ENCODE data around the gene PSEN1. TPM values are rescaled to one million over a fixed set of nuclear protein-coding genes. Genes with fewer than 3 reads are reported as not detected.
A peak's percentile ranks its signal among the peaks of the same experiment; 100 is the strongest.

The PSEN1 gene
- total and polyA plus RNA-seq, 4 donors, result 50.0 to 81.8 (median 58.4) TPM

- Histone ChIP-seq H3K4me1 (ENCODE audit: control insufficient read depth, insufficient read depth, low read length) (no peaks in the 10 kb centered on the region), H3K9me3 (ENCODE audit: control insufficient read depth, insufficient read depth, low read length) (no peaks in the 10 kb centered on the region), H3K4me3 (ENCODE audit: low read depth, low read length) (no peak overlapping the region), H3K27me3 (ENCODE audit: control insufficient read depth, insufficient read depth, low read length) (no peaks in the 10 kb centered on the region), H3K36me3 (ENCODE audit: control insufficient read depth, insufficient read depth, low read length) (peaks cover 30% of the 10 kb centered on the region), H3K27ac (ENCODE audit: low read depth, low read length) (no peak overlapping the region)
- no CpG with 5 or more reads among the region's 2 CpGs for WGBS (ENCODE audit: insufficient coverage)
- DNase-seq (ENCODE audit: low read depth in 4 of 6, low spot score in 6 of 6), result no peak
Measured at GRCh38 chr14:73203527-73203926, 67.2 kb downstream of the PSEN1 start.

GRCh38 chr14:73207615-73208014 lies 71.3 kb downstream of the PSEN1 start:
- no peak for DNase-seq (ENCODE audit: low read depth in 4 of 6, low spot score in 6 of 6)
- peaks cover 27% of the 10 kb centered on the region for H3K36me3 ChIP-seq (ENCODE audit: control insufficient read depth, insufficient read depth, low read length)
- no peaks in the 10 kb centered on the region for H3K4me1 ChIP-seq (ENCODE audit: control insufficient read depth, insufficient read depth, low read length)
- H3K4me3 ChIP-seq (ENCODE audit: low read depth, low read length), result no peak overlapping the region
- H3K9me3 ChIP-seq (ENCODE audit: control insufficient read depth, insufficient read depth, low read length), result no peaks in the 10 kb centered on the region
- H3K27me3 ChIP-seq (ENCODE audit: control insufficient read depth, insufficient read depth, low read length), result no peaks in the 10 kb centered on the region
- 97% methylated on average over 2 of the region's 2 CpGs for WGBS (ENCODE audit: insufficient coverage)
- H3K27ac ChIP-seq (ENCODE audit: low read depth, low read length), result no peak overlapping the region

- Histone ChIP-seq H3K4me1 (ENCODE audit: control insufficient read depth, insufficient read depth, low read length) (no peaks in the 10 kb centered on the region), H3K36me3 (ENCODE audit: control insufficient read depth, insufficient read depth, low read length) (peaks cover 27% of the 10 kb centered on the region), H3K9me3 (ENCODE audit: control insufficient read depth, insufficient read depth, low read length) (no peaks in the 10 kb centered on the region), H3K4me3 (ENCODE audit: low read depth, low read length) (no peak overlapping the region), H3K27ac (ENCODE audit: low read depth, low read length) (no peak overlapping the region), H3K27me3 (ENCODE audit: control insufficient read depth, insufficient read depth, low read length) (no peaks in the 10 kb centered on the region)
- no peak for DNase-seq (ENCODE audit: low read depth in 4 of 6, low spot score in 6 of 6)
- 100% methylated on average over 1 of the region's 3 CpGs for WGBS (ENCODE audit: insufficient coverage)
Measured at GRCh38 chr14:73208390-73208789, 72.1 kb downstream of the PSEN1 start.

GRCh38 chr14:73208846-73209245 lies 72.5 kb downstream of the PSEN1 start:
- H3K27ac ChIP-seq (ENCODE audit: low read depth, low read length), result no peak overlapping the region
- no peaks in the 10 kb centered on the region for H3K27me3 ChIP-seq (ENCODE audit: control insufficient read depth, insufficient read depth, low read length)
- H3K9me3 ChIP-seq (ENCODE audit: control insufficient read depth, insufficient read depth, low read length), result no peaks in the 10 kb centered on the region
- DNase-seq (ENCODE audit: low read depth in 4 of 6, low spot score in 6 of 6), result no peak
- no peaks in the 10 kb centered on the region for H3K4me1 ChIP-seq (ENCODE audit: control insufficient read depth, insufficient read depth, low read length)
- no peak overlapping the region for H3K4me3 ChIP-seq (ENCODE audit: low read depth, low read length)
- 99% methylated on average over 7 of the region's 8 CpGs for WGBS (ENCODE audit: insufficient coverage)
- peaks cover 24% of the 10 kb centered on the region for H3K36me3 ChIP-seq (ENCODE audit: control insufficient read depth, insufficient read depth, low read length)

DNA sequence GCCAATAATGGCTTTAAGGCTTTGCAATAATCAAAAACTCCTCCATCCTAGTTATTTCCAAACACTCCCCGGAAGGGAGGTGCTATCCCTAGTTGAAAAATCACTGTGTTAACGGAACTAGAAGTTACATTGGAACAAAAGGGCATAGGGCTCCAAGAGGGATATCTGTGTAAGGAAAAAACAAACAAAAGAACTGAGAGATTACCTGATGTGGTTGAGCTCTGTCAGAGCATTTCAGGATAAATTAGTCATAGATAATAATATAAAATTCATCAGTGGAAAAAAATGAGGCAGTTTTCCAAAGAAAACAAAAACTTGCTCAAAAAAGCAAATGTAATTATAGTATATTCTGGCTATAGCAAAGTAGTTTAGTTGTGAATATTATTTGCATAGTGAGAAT lies 73.6 kb downstream of the PSEN1 start:
- Histone ChIP-seq H3K9me3 (ENCODE audit: control insufficient read depth, insufficient read depth, low read length) (no peaks in the 10 kb centered on the region), H3K27me3 (ENCODE audit: control insufficient read depth, insufficient read depth, low read length) (no peaks in the 10 kb centered on the region), H3K27ac (ENCODE audit: low read depth, low read length) (no peak overlapping the region), H3K4me3 (ENCODE audit: low read depth, low read length) (no peak overlapping the region), H3K36me3 (ENCODE audit: control insufficient read depth, insufficient read depth, low read length) (peaks cover 26% of the 10 kb centered on the region), H3K4me1 (ENCODE audit: control insufficient read depth, insufficient read depth, low read length) (no peaks in the 10 kb centered on the region)
- 70% methylated on average over 1 of the region's 2 CpGs for WGBS (ENCODE audit: insufficient coverage)
- DNase-seq (ENCODE audit: low read depth in 4 of 6, low spot score in 6 of 6), result no peak

- Histone ChIP-seq H3K4me3 (ENCODE audit: low read depth, low read length) (no peak overlapping the region), H3K4me1 (ENCODE audit: control insufficient read depth, insufficient read depth, low read length) (no peaks in the 10 kb centered on the region), H3K36me3 (ENCODE audit: control insufficient read depth, insufficient read depth, low read length) (peaks cover 26% of the 10 kb centered on the region), H3K27me3 (ENCODE audit: control insufficient read depth, insufficient read depth, low read length) (no peaks in the 10 kb centered on the region), H3K27ac (ENCODE audit: low read depth, low read length) (no peak overlapping the region), H3K9me3 (ENCODE audit: control insufficient read depth, insufficient read depth, low read length) (no peaks in the 10 kb centered on the region)
- 96% methylated on average over 4 of the region's 7 CpGs for WGBS (ENCODE audit: insufficient coverage)
- no peak for DNase-seq (ENCODE audit: low read depth in 4 of 6, low spot score in 6 of 6)
Measured at GRCh38 chr14:73211251-73212040, 75.1 kb downstream of the PSEN1 start.

DNA sequence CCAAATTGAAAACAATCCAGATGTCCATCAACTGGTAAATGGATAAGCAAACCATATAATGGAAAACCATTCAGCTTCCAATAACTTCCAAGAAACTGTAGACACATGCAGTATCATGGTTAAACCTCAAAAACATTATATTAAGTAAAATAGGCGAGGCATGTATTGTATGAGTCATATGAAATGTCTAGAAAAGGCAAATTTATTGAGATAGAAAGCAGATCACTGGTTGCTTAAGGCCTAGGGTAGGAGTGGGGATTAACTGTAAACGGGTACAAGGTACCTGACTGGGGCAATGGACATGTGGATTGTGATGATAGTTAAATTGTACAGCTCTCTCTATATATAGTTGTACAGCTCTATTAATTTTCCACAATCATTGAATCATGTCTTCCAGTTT lies 79.7 kb downstream of the PSEN1 start:
- no CpG with 5 or more reads among the region's 2 CpGs for WGBS (ENCODE audit: insufficient coverage)
- H3K4me3 ChIP-seq (ENCODE audit: low read depth, low read length), result no peak overlapping the region
- no peak overlapping the region for H3K27ac ChIP-seq (ENCODE audit: low read depth, low read length)
- DNase-seq (ENCODE audit: low read depth in 4 of 6, low spot score in 6 of 6), result no peak
- no peaks in the 10 kb centered on the region for H3K9me3 ChIP-seq (ENCODE audit: control insufficient read depth, insufficient read depth, low read length)
- peaks cover 17% of the 10 kb centered on the region for H3K36me3 ChIP-seq (ENCODE audit: control insufficient read depth, insufficient read depth, low read length)
- no peaks in the 10 kb centered on the region for H3K27me3 ChIP-seq (ENCODE audit: control insufficient read depth, insufficient read depth, low read length)
- H3K4me1 ChIP-seq (ENCODE audit: control insufficient read depth, insufficient read depth, low read length), result no peaks in the 10 kb centered on the region

DNA sequence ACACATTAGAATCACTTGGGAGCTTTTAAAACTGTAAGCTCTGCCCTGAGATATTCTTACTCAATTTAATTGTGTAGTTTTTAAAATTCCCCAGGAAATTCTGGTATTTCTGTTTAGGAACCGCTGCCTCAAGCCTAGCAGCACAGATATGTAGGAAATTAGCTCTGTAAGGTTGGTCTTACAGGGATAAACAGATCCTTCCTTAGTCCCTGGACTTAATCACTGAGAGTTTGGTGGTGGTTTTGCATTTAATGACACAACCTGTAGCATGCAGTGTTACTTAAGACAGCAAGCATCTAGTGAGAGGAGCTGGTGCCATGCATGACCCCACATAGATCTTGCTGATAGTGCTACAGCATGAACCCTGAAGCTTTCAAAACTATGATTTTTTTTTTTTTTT lies 81.1 kb downstream of the PSEN1 start:
- Histone ChIP-seq H3K27me3 (ENCODE audit: control insufficient read depth, insufficient read depth, low read length) (no peaks in the 10 kb centered on the region), H3K4me1 (ENCODE audit: control insufficient read depth, insufficient read depth, low read length) (no peaks in the 10 kb centered on the region), H3K9me3 (ENCODE audit: control insufficient read depth, insufficient read depth, low read length) (no peaks in the 10 kb centered on the region), H3K36me3 (ENCODE audit: control insufficient read depth, insufficient read depth, low read length) (peaks cover 14% of the 10 kb centered on the region), H3K4me3 (ENCODE audit: low read depth, low read length) (no peak overlapping the region), H3K27ac (ENCODE audit: low read depth, low read length) (no peak overlapping the region)
- DNase-seq (ENCODE audit: low read depth in 4 of 6, low spot score in 6 of 6), result no peak
- WGBS (ENCODE audit: insufficient coverage), result no CpG with 5 or more reads among the region's 1 CpG

DNA sequence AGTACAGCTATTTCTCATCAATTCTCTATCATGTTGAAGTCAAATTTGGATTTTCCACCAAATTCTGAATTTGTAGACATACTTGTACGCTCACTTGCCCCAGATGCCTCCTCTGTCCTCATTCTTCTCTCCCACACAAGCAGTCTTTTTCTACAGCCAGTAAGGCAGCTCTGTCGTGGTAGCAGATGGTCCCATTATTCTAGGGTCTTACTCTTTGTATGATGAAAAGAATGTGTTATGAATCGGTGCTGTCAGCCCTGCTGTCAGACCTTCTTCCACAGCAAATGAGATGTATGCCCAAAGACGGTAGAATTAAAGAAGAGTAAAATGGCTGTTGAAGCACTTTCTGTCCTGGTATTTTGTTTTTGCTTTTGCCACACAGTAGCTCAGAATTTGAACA lies 83.8 kb downstream of the PSEN1 start:
- H3K9me3 ChIP-seq (ENCODE audit: control insufficient read depth, insufficient read depth, low read length), result no peaks in the 10 kb centered on the region
- DNase-seq (ENCODE audit: low read depth in 4 of 6, low spot score in 6 of 6), result peak in 1 of 6 donors; percentile 48
- H3K4me1 ChIP-seq (ENCODE audit: control insufficient read depth, insufficient read depth, low read length), result no peaks in the 10 kb centered on the region
- no peak overlapping the region for H3K27ac ChIP-seq (ENCODE audit: low read depth, low read length)
- H3K27me3 ChIP-seq (ENCODE audit: control insufficient read depth, insufficient read depth, low read length), result no peaks in the 10 kb centered on the region
- H3K36me3 ChIP-seq (ENCODE audit: control insufficient read depth, insufficient read depth, low read length), result peaks cover 11% of the 10 kb centered on the region
- no peak overlapping the region for H3K4me3 ChIP-seq (ENCODE audit: low read depth, low read length)
- WGBS (ENCODE audit: insufficient coverage), result 54% methylated on average over 3 of the region's 4 CpGs

GRCh38 chr14:73220634-73221033 lies 84.3 kb downstream of the PSEN1 start:
- no peaks in the 10 kb centered on the region for H3K4me1 ChIP-seq (ENCODE audit: control insufficient read depth, insufficient read depth, low read length)
- no peak overlapping the region for H3K4me3 ChIP-seq (ENCODE audit: low read depth, low read length)
- 59% methylated on average over 3 of the region's 5 CpGs for WGBS (ENCODE audit: insufficient coverage)
- H3K36me3 ChIP-seq (ENCODE audit: control insufficient read depth, insufficient read depth, low read length), result peaks cover 12% of the 10 kb centered on the region
- H3K9me3 ChIP-seq (ENCODE audit: control insufficient read depth, insufficient read depth, low read length), result no peaks in the 10 kb centered on the region
- H3K27ac ChIP-seq (ENCODE audit: low read depth, low read length), result no peak overlapping the region
- no peaks in the 10 kb centered on the region for H3K27me3 ChIP-seq (ENCODE audit: control insufficient read depth, insufficient read depth, low read length)
- DNase-seq (ENCODE audit: low read depth in 4 of 6, low spot score in 6 of 6), result no peak
